Measurements from ENCODE around the gene GPC5.

- TF ChIP-seq SIN3A (IDR thresholded peaks at IDR 0.05; ENCODE audit: borderline replicate concordance, insufficient read depth, low read length), result no peak
- no peak for TF ChIP-seq POLR2AphosphoS5 (IDR thresholded peaks at IDR 0.05; ENCODE audit: low read depth, low read length)
- TF ChIP-seq TAF1 (IDR thresholded peaks at IDR 0.05; ENCODE audit: borderline replicate concordance, insufficient read depth, low read length), result no peak
- no peak for TF ChIP-seq REST (IDR thresholded peaks at IDR 0.05; ENCODE audit: insufficient read depth in 1 of 2, low read depth in 2 of 2, low read length in 2 of 2)
These were observed 867.0 kb downstream of the GPC5 start for GRCh38 chr13:92265408-92265807.

Measured in PFSK-1 (cell line).